HG03139 (cell line): ENCODE measurements around the gene ENKUR.
"Not testable (repeated sequence)": the region's sequence is repeated elsewhere in the genome, so short reads cannot be mapped to it uniquely, and the experiment has no call there.

Experiments used
- ATAC-seq: cut with Tn5 transposase; IDR thresholded peaks from one replicate; pipeline ENCODE4 v1.9.1; 2021; ENCODE audit not compliant: unreplicated experiment

Gene ENKUR

GRCh38 chr10:25024528-25024927 lies 8.6 kb upstream of the ENKUR start:
- no peak for ATAC-seq

GRCh38 chr10:25023278-25023677 lies 7.3 kb upstream of the ENKUR start:
- ATAC-seq, result no peak

DNA sequence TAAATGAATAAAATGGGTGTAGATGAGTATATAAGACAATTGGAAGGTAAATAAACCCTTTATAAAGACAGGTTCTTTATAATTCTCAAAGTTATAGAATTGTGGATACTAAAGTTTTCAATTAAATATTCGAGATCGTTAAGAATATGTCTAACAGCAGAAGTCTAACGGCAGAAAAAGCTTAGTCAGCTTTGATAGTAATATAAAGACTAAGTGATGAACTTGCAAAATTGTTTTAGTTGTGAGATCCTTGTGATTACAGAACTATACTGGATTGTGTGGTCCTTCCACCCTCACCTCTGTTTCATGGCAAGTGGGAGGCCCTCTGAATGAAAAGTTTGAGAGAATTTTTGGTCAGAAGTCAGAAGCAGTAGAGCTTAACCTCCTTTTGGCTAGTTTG lies 2.7 kb upstream of the ENKUR start:
- no peak for ATAC-seq

GRCh38 chr10:25017661-25018060 lies 1.7 kb upstream of the ENKUR start:
- ATAC-seq, result no peak

GRCh38 chr10:25017154-25017590 lies 1.2 kb upstream of the ENKUR start:
- ATAC-seq, result peak; percentile 1

DNA sequence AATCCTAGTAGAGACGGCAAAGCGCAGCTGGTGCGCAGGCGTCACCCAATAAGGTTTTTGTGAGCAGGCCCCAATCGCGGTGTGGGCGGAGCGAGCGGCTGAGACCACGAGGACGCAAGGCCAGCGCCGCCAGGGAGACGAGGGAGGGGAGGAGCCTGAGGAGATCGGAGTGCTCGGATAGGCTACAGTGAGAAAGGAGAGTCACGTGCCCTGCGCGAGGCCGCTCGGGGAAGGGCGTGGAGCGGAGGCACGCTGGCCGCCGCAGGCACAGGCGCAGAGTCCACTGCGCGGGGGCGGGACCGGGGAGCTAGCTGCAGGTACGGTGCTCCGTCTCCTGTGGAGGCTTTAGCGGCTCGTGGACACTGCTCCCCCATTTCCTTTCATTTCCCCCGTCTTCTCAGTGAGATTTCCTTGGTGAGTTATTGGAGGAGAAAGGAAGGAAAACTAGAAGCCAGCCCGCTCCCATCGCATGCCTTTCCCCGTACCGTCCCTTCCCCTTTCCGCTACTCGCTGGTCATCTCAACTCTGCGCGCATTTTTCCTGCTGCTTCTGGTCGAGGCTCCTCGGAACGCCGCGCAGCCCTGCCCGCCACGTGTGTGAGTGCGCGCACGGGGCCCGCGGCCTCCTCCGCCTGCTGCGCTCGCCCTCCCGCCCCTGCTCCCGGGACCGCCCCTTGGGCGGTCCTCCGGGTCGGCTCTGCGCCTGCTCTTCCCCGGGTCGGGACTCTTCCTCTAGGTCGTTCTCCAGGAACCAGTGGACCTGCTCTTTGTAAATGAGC lies 607 bp upstream of the ENKUR start, which contains the start of gene THNSL1:
Gene THNSL1, plus strand, starts transcription at position 237 of the 778 bp plus-strand sequence. CDS start 6,612 bp downstream, outside the sequence.
- peak; percentile 98 for ATAC-seq

DNA sequence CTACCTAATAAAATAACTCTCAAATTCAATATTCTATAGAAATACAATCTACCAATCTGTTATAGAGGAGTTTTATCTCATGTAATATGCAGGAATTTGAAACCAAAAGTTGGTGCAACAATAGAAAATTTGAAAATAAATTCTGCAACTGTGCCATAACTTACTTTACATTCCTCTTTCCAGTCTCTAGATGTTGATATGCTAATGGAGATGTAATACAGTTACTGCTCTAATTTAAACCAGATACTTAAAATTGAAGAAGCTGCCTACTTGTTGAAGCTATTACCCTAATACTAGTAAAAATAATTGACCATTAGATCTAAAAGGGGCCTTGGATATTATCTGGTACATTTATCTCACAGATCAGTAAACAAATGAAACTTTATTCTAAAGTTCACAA lies 1.4 kb downstream of the ENKUR start:
- ATAC-seq, result no peak

DNA sequence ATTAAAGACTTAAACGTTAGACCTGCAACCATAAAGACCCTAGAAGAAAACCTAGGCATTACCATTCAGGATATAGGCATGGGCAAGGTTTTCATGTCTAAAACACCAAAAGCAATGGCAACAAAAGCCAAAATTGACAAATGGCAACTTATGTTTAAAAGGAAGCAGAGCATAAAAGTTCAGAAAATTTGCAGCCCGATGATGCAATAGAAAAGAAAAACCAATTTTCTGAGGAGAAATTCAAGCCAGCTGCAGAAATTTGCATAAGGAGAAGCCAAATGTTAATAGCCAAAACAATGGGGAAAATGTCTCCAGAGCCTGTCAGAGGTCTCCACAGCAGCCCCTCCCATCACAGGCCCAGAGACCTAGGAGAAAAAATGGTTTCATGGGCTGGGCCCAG lies 4.4 kb downstream of the ENKUR start:
- not testable (repeated sequence) for ATAC-seq

DNA sequence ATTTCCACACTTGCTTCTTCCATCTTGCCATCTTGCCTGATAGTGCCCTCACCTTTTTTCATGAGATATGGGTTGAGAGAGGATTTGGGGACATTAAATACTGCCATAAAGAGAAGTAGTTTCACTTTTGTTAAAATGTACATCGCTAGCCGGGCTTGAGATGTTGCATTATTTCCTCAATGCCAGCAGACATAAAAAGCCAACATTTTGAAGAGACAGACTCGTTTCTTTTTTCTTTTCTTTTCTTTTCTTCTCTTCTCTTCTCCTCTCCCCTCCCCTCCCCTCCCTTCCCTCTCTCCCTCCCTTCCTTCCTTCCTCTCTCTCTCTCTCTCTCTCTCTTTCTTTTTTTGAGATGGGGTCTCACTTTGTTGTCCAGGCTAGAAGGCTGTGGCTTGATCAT lies 17.9 kb downstream of the ENKUR start:
- ATAC-seq, result no peak

- no peak for ATAC-seq
Observed at GRCh38 chr10:24995072-24995471, 20.9 kb downstream of the ENKUR start.

GRCh38 chr10:24993237-24993958 lies 22.6 kb downstream of the ENKUR start:
- no peak for ATAC-seq

GRCh38 chr10:24992512-24993133 lies 23.3 kb downstream of the ENKUR start:
- no peak for ATAC-seq

DNA sequence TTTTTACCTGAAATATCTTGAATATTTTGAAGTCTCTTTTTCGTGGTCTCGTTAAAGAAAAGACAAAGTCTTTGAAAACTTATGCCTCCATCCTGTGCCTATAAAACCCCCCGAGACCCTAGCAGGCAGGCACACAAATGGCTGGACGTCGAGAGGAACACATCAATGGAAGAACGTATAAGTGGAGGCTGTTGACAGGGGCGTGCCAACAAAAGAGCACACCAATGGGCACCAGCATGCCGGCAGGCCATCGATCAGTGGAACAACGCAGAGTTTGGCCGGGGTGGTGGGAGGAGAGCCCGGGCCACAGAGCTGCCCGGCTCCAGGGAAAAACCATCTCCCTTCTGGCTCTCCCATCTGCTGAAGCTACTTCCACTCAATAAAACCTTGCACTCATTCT lies 24.7 kb downstream of the ENKUR start:
- ATAC-seq, result no peak

GRCh38 chr10:24989867-24990266 lies 26.1 kb downstream of the ENKUR start:
- ATAC-seq, result no peak

GRCh38 chr10:24988831-24989640 lies 26.9 kb downstream of the ENKUR start:
- no peak for ATAC-seq

DNA sequence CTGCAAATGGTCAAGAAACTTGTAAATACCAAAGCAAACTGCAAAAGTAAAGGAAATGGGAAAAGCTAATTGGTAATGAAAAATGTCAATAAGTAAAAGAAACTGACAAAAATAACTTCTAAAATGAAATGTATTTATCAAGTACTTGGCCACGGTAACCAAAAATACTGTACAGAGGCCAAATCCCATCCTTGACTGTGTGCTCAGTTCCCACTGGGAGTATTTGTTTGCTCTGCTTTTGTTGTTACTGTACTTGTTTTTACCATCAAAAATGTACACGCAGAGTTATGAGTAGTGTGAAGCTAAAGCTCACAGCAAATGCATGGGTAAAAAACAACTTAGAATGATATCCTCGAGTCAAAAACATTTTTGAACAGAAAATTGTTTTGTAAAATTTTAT lies 31.1 kb downstream of the ENKUR start:
- ATAC-seq, result no peak

DNA sequence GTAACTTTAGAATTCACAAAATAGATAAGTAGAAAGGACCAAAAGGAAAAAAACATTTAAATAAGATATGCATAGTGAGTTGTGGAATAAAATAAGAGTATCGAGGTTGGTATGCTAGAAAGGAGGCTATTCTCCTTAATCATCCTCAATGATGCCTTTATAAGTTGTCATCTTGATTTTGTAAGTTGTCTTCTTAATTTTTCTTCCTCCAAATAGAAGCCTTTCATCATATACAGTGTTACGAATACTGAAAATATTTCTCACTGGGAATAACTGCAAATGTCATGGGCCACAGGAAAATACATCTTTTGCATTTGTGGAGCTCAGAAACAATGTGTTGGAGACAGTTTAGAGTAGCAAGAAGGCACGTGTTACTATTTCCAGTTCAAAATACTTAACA lies 32.0 kb downstream of the ENKUR start:
- ATAC-seq, result no peak

DNA sequence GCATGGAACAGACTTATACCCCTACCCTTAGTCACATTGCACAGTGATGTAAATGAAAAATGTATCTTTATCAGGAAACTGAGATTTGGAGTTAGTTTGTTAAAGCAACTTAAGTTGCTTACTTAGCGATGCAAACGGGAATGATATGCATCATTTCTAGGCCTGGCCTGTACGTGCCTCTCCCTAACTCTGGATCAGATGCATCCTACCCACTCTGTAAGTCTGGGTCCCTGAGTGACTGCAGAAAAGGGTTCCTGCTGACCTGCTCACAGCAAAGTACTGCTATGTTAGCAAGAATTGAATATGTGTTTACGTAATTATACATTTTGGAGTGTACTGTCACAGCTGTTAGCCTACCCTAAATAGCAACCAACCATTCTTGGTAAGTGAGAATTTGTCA lies 32.8 kb downstream of the ENKUR start:
- no peak for ATAC-seq

DNA sequence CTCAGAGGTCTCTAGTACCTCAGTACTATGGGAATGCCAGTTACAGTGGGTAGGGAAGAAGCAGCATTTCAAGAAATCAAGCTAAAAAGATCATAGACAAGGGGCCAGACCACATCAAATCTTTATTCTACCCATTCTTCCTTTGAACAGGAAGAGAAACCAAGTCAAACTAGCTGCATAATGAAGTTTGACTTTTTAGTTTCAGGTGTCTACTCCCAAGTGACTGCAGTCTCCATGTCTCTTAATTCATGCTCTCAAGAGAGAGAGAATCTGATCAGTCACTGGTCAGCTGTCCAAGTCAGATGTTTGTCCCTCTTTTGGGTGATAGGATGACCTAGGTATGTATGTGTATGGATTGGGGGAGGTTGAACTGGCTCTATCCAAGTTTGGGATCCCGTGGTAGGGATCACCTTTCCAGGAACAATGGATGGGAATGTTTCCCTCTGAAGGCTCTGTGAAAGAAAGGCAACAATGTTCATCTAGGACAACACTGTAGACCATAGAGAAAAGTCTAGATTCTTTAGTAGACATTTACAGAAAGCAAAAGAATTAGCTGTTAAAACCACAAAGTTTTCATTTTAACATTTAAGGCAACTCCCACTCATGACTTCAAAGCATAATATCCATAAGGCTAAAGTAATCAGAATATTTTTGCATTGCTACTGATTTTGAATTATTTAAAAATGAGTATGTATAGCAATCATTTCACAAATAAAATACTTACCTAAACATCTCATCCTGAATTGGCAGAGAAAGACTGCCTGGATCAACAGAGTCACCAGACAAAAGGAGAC lies 33.4 kb downstream of the ENKUR start:
- no peak for ATAC-seq

- ATAC-seq, result no peak
Observed at GRCh38 chr10:24981161-24981710, 34.7 kb downstream of the ENKUR start.
